HEK293T (cell line): ENCODE data around the gene CBL.

Source experiments
- CTCF ChIA-PET: fragments of 350-600 bp; formaldehyde crosslinking; extraction: SDS; loops from one replicate; lab custom pipeline; 2021; ENCODE audit warnings: antibody characterized with exemption, inconsistent platforms; lab: Yijun Ruan, JAX
- POLR2A ChIA-PET: fragments of 350-600 bp; formaldehyde crosslinking; extraction: SDS; loops from one replicate; lab custom pipeline; 2020; ENCODE audit warnings: antibody characterized with exemption, inconsistent platforms; lab: Yijun Ruan, JAX
- DNase-seq: peaks from one replicate; pipeline ENCODE4 v3.0.0; 2012; ENCODE audit warnings: mixed read lengths; ENCODE audit errors: extremely low spot score
- ARNT ChIP-seq: fragments of 450-650 bp; IDR thresholded peaks from 2 replicates; pipeline ENCODE4 v1.6.1; 2017; ENCODE audit warnings: mild to moderate bottlenecking
- BHLHE40 ChIP-seq: fragments of 450-650 bp; IDR thresholded peaks from 2 replicates; pipeline ENCODE4 v1.6.1; 2016; ENCODE audit warnings: mild to moderate bottlenecking, moderate library complexity, borderline replicate concordance
- CTBP1 ChIP-seq: fragments of 450-650 bp; IDR thresholded peaks from 2 replicates; pipeline ENCODE4 v1.6.1; 2016; ENCODE audit warnings: borderline replicate concordance
- ELF4 ChIP-seq: fragments of 450-650 bp; IDR thresholded peaks from 2 replicates; pipeline ENCODE4 v1.6.1; 2017; ENCODE audit warnings: antibody characterized with exemption
- FOXA1 ChIP-seq: fragments of 450-650 bp; IDR thresholded peaks from 2 replicates; pipeline ENCODE4 v1.6.1; 2016; ENCODE audit warnings: mild to moderate bottlenecking
- FOXK2 ChIP-seq: fragments of 450-650 bp; IDR thresholded peaks from 2 replicates; pipeline ENCODE4 v1.6.1; 2016; ENCODE audit warnings: mild to moderate bottlenecking
- FOXM1 ChIP-seq: fragments of 450-650 bp; IDR thresholded peaks from 2 replicates; pipeline ENCODE4 v1.6.1; 2017; ENCODE audit warnings: mild to moderate bottlenecking, borderline replicate concordance
- HDGF ChIP-seq: fragments of 450-650 bp; IDR thresholded peaks from 2 replicates; pipeline ENCODE4 v1.6.1; 2017; ENCODE audit warnings: antibody characterized with exemption, borderline replicate concordance
- L3MBTL2 ChIP-seq: fragments of 450-650 bp; conservative IDR thresholded peaks from 2 replicates; pipeline ENCODE4 v1.6.1; 2016; ENCODE audit warnings: mild to moderate bottlenecking
- LEF1 ChIP-seq: fragments of 450-650 bp; IDR thresholded peaks from 2 replicates; pipeline ENCODE4 v1.6.1; 2017; ENCODE audit warnings: mild to moderate bottlenecking, borderline replicate concordance
- NFRKB ChIP-seq: fragments of 450-650 bp; IDR thresholded peaks from 2 replicates; pipeline ENCODE4 v1.6.1; 2016; ENCODE audit warnings: mild to moderate bottlenecking, moderate library complexity
- SP1 ChIP-seq: fragments of 450-650 bp; IDR thresholded peaks from 2 replicates; pipeline ENCODE4 v1.6.1; 2017
- SUZ12 ChIP-seq: fragments of 450-650 bp; IDR thresholded peaks from 2 replicates; pipeline ENCODE4 v1.6.1; 2016; ENCODE audit warnings: mild to moderate bottlenecking
- TARDBP ChIP-seq: fragments of 450-650 bp; IDR thresholded peaks from 2 replicates; pipeline ENCODE4 v1.6.1; 2016
- ZNF384 ChIP-seq: fragments of 450-650 bp; IDR thresholded peaks from 2 replicates; pipeline ENCODE4 v1.6.1; 2016
- TF ChIP-seq, protein P1 (sequence below): fragments of 450-650 bp; IDR thresholded peaks from 2 replicates; pipeline ENCODE4 v1.6.1; 2016

Gene CBL

DNA sequence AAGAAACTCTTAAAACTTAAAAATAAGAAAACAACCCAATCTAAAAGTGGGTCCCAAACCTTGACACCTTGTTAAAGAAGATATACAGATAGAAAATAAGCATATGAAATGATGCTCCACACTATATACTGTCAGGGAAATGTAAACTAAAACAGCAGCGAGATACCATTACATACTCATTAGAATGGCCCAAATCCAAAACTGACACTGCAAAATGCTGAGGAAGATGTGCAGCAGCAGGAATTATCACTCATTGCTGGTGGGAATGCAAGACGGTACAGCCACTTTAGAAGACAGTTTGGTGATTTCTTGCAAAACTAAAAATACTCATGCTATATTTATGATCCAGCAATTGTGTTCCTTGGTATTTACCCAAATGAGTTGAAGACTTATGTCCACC, 123.2 kb downstream of the CBL start:
- ChIA-PET CTCF (no interaction called here), POLR2A (interaction anchor here (1.1 kb wide), 1 partner anchor 9 kb away, joined by 4 read pairs; no protein-coding TSS in a partner anchor)
- TF ChIP-seq ELF4 (no peak), SP1 (no peak), SUZ12 (no peak), TARDBP (no peak), BHLHE40 (no peak), FOXM1 (no peak), L3MBTL2 (no peak), ZNF384 (no peak), ARNT (no peak), LEF1 (no peak), HDGF (no peak), CTBP1 (no peak), NFRKB (no peak), FOXA1 (no peak), FOXK2 (no peak)
- TF ChIP-seq, protein P1, sequence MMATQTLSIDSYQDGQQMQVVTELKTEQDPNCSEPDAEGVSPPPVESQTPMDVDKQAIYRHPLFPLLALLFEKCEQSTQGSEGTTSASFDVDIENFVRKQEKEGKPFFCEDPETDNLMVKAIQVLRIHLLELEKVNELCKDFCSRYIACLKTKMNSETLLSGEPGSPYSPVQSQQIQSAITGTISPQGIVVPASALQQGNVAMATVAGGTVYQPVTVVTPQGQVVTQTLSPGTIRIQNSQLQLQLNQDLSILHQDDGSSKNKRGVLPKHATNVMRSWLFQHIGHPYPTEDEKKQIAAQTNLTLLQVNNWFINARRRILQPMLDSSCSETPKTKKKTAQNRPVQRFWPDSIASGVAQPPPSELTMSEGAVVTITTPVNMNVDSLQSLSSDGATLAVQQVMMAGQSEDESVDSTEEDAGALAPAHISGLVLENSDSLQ = no peak

DNA sequence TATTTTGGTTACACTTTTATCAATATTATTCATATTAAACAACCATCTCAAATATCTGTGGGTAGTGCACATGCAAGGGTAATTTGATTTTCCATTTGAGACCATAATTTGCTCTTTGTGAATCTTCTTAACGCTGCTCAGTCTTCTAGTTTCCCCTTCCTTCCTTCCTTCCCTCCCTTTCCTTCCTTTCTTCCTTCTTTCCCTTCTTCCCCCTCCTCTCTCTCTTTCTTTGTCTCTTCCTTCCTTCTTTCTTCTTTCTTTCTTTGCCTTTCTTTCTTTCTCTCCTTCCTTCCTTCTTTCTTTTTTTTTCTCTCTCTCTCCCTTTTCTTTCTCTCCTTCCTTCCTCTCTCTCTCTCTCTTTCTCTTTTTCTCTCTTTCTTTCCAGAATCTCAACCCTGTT, 124.1 kb downstream of the CBL start:
- ChIA-PET CTCF (no interaction called here), POLR2A (no interaction called here)
- no peak for DNase-seq
- TF ChIP-seq FOXM1 (no peak), SP1 (no peak), TARDBP (no peak), NFRKB (no peak), ELF4 (no peak), SUZ12 (no peak), CTBP1 (no peak), L3MBTL2 (no peak), LEF1 (no peak), HDGF (no peak)
- TF ChIP-seq, protein P1 = no peak

More for the DNA sequence above, 123.2 kb downstream of the CBL start:
- DNase-seq = no peak

DNA sequence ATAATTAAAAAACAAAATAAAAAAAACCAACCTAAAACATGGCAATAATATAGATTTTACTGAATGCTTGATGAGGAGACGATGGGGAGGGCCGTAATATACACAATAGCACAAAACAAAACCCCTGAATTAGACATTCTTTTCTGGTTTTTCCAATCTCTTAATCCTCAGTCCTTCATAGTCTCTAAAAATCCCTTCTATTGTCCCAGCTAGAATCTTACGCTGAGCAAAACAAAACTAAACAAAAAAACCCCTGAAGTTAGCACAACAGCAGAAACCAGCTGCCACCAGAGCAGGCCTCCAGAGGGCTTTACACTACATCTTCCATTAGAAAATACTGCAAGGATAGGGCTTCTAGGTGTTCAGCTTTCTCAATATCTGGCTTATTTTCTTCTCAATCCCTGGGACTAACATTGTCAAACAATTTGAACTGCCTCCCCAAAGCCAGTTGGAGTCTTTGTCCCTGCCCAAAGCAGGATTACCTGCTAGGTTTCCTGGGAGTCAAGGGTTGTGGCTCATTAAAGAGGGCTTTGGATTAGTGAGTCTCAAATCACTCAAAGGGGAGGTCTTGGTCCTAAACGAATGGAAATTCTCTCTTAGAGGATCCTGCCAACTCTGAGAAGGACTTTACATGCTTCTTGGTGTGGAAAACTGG, 126.1 kb downstream of the CBL start:
- ChIA-PET CTCF (interaction anchor here (1.1 to 1.6 kb wide), 3 partner anchors 8 to 10 kb away, joined by 3 to 10 read pairs (median 4); no protein-coding TSS in a partner anchor), POLR2A (no interaction called here)
- DNase-seq = no peak
- TF ChIP-seq SP1 = no peak
- no peak for TF ChIP-seq FOXA1
- no peak for TF ChIP-seq NFRKB
- no peak for TF ChIP-seq CTBP1
- no peak for TF ChIP-seq BHLHE40
- TF ChIP-seq ARNT = no peak
- TF ChIP-seq FOXM1 = no peak
- TF ChIP-seq TARDBP = no peak
- TF ChIP-seq, protein P1 = no peak
- TF ChIP-seq ELF4 = no peak
- TF ChIP-seq ZNF384 = no peak
- TF ChIP-seq L3MBTL2 = no peak
- TF ChIP-seq FOXK2 = no peak
- TF ChIP-seq LEF1 = no peak
- TF ChIP-seq HDGF = no peak
- no peak for TF ChIP-seq SUZ12

DNA sequence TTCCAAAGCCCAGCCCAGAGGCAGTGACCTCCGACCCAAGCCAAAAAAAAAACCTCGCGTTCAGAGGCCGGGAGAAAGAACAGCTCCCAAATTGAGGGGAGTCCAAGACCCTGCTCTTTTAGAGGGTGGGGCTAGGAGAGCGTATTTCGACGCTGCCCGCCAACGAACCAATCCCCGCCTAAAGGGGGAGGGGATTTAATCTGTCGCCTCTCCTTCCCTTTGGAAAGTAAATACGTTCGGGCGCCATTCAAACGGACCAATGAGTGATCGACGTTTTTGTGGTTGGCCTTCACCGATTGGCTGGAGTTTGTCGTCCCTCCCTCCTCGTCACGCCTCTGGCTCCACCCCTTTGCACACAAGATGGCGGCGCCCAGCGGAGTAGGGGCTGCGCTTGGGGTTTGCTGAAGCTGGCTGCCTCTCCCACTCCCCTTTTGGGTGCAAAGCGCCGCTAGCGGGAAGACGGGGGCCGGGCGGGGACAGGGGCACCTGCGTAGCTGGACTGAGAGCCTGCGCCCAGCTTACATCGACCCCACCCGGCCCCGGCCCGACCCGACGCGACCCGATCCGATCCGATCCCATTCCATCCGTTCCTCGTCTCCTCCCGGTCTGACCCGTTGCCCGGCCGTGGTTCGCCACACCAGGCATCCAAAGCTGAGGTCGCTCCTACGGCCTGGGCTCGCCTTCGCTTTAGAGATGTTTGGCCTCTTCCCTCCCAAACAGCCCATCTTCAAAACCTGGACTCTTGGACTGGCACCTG, 128.2 kb downstream of the CBL start, which contains the start of gene RNF26:
TSS of gene RNF26 (plus strand) at position 354 of the 757 bp plus-strand sequence. CDS start 596 bp downstream, outside the sequence.
- peak; percentile 98 for DNase-seq
- no peak for TF ChIP-seq CTBP1
- TF ChIP-seq, protein P1 = peak; percentile 69
- TF ChIP-seq FOXM1 = peak; percentile 100
- CTCF ChIA-PET = interaction anchor here (0.8 to 1.0 kb wide), 2 partner anchors 10 to 12 kb away, joined by 3 read pairs; no protein-coding TSS in a partner anchor
- POLR2A ChIA-PET = interaction anchor here (0.6 to 1.5 kb wide), 9 partner anchors 10 to 227 kb away, joined by 3 to 7 read pairs (median 5); partner anchors contain the start of genes C2CD2L and MCAM

DNA sequence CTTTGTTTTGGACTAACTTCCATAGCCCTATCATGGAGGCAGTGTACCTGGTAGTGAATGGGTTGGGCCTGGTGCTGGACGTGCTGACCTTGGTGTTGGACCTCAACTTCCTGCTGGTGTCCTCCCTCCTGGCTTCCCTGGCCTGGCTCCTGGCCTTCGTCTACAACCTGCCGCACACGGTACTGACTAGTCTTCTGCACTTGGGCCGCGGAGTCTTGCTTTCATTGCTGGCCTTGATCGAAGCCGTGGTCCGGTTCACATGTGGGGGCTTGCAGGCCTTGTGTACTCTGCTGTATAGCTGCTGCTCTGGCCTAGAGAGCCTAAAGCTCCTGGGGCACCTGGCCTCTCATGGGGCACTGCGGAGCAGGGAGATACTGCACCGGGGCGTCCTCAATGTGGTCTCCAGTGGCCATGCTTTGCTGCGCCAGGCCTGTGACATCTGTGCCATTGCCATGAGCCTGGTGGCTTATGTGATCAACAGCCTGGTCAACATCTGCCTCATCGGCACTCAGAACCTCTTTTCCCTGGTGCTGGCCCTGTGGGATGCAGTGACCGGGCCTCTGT, 129.0 kb downstream of the CBL start:
- TF ChIP-seq FOXM1 = no peak
- no peak for TF ChIP-seq FOXA1
- no peak for TF ChIP-seq HDGF
- no peak for TF ChIP-seq SUZ12
- no peak for TF ChIP-seq SP1
- TF ChIP-seq CTBP1 = no peak
- TF ChIP-seq TARDBP = no peak
- ChIA-PET POLR2A (interaction anchor here (1.5 kb wide), 1 partner anchor 23 kb away, joined by 5 read pairs; no protein-coding TSS in a partner anchor), CTCF (interaction anchor here (0.8 kb wide), 1 partner anchor 13 kb away, joined by 3 read pairs; no protein-coding TSS in a partner anchor)
- DNase-seq = no peak
